ENCODE data around the gene PRMT1. TPM values are rescaled to one million over a fixed set of nuclear protein-coding genes. Genes with fewer than 3 reads are reported as not detected.

The PRMT1 gene
- total and polyA plus RNA-seq, 2 of the 13 experiments (the other 11 are each of a cell fraction or from before 2014, with no cell fraction given), result 324 to 374 TPM

DNA sequence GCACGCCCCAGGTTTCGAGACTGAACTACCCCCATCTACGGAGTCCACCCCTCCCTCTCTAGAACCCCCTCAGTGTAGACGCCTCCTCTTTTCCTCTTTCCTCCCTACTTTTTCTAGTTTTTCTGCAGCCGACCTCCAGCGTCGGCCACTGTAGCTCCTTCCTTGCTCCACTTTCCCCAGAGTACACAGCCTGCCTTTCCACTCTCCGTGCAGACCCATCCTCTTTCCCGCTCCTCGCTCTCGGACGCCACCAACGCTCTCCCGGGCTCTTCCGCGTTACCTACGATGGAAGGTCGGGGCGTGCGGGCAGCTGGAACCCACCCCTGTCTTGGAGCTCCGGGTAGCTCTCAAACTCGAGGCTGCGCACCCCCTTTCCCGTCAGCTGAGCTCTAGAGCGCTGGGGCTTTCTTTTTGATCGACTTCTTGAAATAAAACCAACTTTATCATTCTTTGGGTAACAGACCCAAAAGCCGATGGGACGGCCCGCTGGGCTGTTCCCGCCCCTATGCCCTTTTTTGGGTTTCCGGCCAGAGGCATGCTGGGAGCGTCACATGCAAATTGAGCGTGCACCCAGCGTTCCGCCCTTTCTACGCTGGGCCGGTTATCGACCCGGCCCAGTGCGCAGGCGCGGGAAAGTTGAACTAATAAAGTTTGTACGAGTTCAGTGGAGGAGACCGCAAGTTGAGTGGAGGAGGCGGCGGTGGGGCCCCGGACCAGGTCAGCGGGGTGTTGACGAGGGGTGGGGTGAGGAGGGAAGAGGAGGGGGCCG is 11.5 kb upstream of the PRMT1 start, which contains the start of the genes BCL2L12 and IRF3 (continued):
- TF ChIP-seq TP53 (CRISPR knock-in tag; conservative IDR thresholded peaks at IDR 0.05) (no peak), NR2F1 (CRISPR knock-in tag; IDR thresholded peaks at IDR 0.05) (no peak), HOXD1 (CRISPR knock-in tag; IDR thresholded peaks at IDR 0.05) (no peak), FOXJ3 (CRISPR knock-in tag; IDR thresholded peaks at IDR 0.05; ENCODE audit: borderline replicate concordance) (no peak; the same call in 1 of the 2 replicates), ZNF564 (CRISPR knock-in tag; IDR thresholded peaks at IDR 0.05) (no peak), ZFX (CRISPR knock-in tag; IDR thresholded peaks at IDR 0.05; ENCODE audit: low read depth) (peak; percentile 68), ZNF790 (CRISPR knock-in tag; IDR thresholded peaks at IDR 0.05; ENCODE audit: borderline replicate concordance) (no peak), TBX2 (CRISPR knock-in tag; IDR thresholded peaks at IDR 0.05; ENCODE audit: borderline replicate concordance) (no peak)
- TF ChIP-seq, protein P1, sequence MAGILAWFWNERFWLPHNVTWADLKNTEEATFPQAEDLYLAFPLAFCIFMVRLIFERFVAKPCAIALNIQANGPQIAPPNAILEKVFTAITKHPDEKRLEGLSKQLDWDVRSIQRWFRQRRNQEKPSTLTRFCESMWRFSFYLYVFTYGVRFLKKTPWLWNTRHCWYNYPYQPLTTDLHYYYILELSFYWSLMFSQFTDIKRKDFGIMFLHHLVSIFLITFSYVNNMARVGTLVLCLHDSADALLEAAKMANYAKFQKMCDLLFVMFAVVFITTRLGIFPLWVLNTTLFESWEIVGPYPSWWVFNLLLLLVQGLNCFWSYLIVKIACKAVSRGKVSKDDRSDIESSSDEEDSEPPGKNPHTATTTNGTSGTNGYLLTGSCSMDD (CRISPR knock-in tag; IDR thresholded peaks at IDR 0.05), result no peak
- TF ChIP-seq, protein P2, sequence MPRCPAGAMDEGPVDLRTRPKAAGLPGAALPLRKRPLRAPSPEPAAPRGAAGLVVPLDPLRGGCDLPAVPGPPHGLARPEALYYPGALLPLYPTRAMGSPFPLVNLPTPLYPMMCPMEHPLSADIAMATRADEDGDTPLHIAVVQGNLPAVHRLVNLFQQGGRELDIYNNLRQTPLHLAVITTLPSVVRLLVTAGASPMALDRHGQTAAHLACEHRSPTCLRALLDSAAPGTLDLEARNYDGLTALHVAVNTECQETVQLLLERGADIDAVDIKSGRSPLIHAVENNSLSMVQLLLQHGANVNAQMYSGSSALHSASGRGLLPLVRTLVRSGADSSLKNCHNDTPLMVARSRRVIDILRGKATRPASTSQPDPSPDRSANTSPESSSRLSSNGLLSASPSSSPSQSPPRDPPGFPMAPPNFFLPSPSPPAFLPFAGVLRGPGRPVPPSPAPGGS (CRISPR knock-in tag; IDR thresholded peaks at IDR 0.05), result no peak
- TF ChIP-seq, protein P3, sequence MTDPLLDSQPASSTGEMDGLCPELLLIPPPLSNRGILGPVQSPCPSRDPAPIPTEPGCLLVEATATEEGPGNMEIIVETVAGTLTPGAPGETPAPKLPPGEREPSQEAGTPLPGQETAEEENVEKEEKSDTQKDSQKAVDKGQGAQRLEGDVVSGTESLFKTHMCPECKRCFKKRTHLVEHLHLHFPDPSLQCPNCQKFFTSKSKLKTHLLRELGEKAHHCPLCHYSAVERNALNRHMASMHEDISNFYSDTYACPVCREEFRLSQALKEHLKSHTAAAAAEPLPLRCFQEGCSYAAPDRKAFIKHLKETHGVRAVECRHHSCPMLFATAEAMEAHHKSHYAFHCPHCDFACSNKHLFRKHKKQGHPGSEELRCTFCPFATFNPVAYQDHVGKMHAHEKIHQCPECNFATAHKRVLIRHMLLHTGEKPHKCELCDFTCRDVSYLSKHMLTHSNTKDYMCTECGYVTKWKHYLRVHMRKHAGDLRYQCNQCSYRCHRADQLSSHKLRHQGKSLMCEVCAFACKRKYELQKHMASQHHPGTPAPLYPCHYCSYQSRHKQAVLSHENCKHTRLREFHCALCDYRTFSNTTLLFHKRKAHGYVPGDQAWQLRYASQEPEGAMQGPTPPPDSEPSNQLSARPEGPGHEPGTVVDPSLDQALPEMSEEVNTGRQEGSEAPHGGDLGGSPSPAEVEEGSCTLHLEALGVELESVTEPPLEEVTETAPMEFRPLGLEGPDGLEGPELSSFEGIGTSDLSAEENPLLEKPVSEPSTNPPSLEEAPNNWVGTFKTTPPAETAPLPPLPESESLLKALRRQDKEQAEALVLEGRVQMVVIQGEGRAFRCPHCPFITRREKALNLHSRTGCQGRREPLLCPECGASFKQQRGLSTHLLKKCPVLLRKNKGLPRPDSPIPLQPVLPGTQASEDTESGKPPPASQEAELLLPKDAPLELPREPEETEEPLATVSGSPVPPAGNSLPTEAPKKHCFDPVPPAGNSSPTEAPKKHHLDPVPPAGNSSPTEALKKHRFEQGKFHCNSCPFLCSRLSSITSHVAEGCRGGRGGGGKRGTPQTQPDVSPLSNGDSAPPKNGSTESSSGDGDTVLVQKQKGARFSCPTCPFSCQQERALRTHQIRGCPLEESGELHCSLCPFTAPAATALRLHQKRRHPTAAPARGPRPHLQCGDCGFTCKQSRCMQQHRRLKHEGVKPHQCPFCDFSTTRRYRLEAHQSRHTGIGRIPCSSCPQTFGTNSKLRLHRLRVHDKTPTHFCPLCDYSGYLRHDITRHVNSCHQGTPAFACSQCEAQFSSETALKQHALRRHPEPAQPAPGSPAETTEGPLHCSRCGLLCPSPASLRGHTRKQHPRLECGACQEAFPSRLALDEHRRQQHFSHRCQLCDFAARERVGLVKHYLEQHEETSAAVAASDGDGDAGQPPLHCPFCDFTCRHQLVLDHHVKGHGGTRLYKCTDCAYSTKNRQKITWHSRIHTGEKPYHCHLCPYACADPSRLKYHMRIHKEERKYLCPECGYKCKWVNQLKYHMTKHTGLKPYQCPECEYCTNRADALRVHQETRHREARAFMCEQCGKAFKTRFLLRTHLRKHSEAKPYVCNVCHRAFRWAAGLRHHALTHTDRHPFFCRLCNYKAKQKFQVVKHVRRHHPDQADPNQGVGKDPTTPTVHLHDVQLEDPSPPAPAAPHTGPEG (CRISPR knock-in tag; IDR thresholded peaks at IDR 0.05), result no peak
- TF ChIP-seq, protein P4, sequence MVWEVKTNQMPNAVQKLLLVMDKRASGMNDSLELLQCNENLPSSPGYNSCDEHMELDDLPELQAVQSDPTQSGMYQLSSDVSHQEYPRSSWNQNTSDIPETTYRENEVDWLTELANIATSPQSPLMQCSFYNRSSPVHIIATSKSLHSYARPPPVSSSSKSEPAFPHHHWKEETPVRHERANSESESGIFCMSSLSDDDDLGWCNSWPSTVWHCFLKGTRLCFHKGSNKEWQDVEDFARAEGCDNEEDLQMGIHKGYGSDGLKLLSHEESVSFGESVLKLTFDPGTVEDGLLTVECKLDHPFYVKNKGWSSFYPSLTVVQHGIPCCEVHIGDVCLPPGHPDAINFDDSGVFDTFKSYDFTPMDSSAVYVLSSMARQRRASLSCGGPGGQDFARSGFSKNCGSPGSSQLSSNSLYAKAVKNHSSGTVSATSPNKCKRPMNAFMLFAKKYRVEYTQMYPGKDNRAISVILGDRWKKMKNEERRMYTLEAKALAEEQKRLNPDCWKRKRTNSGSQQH (CRISPR knock-in tag; IDR thresholded peaks at IDR 0.05; ENCODE audit: low read depth), result peak; percentile 90; the same call in 1 of the 2 replicates

All from HepG2 (cell line).